GM23248 (cell line): ENCODE measurements around the gene RNF113B.

Source experiments
- EZH2 ChIP-seq: fragments of 200-600 bp; sonication (generic); IDR thresholded peaks from 2 replicates; pipeline ENCODE4 v1.6.1; 2018; ENCODE audit warnings: antibody characterized with exemption, mild to moderate bottlenecking; ENCODE audit not compliant: insufficient read depth, poor library complexity, severe bottlenecking
- EZH2phosphoT487 ChIP-seq: fragments of 200-600 bp; sonication (generic); IDR thresholded peaks from 2 replicates; pipeline ENCODE4 v1.6.1; 2018; ENCODE audit warnings: antibody characterized with exemption, moderate library complexity, mild to moderate bottlenecking, low read depth; ENCODE audit not compliant: insufficient read depth

- TF ChIP-seq EZH2 (no peak), EZH2phosphoT487 (no peak)
Measured at GRCh38 chr13:98141509-98142379, 35.3 kb downstream of the RNF113B start.
